HG03439 (cell line): ENCODE results near the gene POLD4.

Source experiments
- ATAC-seq: cut with Tn5 transposase; IDR thresholded peaks from one replicate; pipeline ENCODE4 v1.9.1; 2021; ENCODE audit warnings: mild to moderate bottlenecking, moderate library complexity; ENCODE audit not compliant: unreplicated experiment

POLD4 gene

GRCh38 chr11:67317888-67318555 is 35.3 kb downstream of the POLD4 start:
- no peak for ATAC-seq

DNA sequence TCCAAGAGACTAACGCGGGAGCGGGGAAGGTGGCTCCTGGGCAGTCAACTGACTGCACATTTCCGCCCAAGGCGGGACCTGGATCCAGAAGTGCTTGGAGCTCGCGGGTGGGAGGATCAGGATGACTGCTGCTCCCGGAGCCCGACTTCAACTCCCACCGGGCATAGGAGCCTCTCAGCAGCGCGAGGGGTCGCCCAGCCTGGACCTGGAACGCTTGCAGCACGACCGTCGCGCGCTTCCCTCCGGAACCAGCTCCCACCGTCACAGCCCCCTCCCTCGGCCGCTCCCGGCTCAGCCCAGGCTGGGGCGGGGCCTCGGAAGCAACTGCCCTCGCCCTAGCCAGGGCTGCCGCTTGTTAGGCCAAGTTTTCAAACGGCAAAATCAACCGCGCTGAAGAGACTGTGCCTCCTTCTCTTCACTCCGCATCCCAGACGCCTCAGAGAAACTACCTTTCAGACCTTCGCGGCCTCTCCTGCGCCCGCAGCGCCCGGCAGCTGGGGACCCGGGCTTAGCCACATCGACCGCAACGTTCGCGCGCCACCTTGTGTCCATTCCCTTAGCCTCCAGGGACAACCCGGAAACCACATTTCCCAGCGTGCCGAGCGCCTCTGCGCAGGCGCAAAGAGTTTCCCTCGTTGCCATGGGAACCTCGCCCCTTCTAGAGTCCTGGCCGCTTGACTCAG is 36.0 kb downstream of the POLD4 start:
- peak; percentile 84 for ATAC-seq

DNA sequence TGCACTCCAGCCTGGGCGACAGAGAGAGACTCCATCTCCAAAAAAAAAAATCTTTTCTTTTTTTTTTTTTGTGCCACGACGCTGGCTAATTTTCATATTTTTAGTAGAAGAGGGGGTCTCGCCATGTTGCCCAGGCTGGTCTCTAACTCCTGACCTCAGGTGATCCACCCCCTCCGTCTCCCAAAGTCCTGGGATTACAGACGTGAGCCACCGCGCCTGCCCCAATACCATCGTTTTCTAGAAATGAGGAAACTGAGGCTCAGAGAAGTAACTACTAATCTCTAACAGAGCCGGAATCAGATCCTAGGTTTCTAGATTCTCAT is 36.5 kb downstream of the POLD4 start:
- no peak for ATAC-seq

- ATAC-seq: no peak
Measured at GRCh38 chr11:67315325-67315909, 37.9 kb downstream of the POLD4 start.

- ATAC-seq: no peak
Measured at GRCh38 chr11:67314218-67314617, 39.1 kb downstream of the POLD4 start.

- ATAC-seq: no peak
Measured at GRCh38 chr11:67313125-67313890, 40.0 kb downstream of the POLD4 start.

DNA sequence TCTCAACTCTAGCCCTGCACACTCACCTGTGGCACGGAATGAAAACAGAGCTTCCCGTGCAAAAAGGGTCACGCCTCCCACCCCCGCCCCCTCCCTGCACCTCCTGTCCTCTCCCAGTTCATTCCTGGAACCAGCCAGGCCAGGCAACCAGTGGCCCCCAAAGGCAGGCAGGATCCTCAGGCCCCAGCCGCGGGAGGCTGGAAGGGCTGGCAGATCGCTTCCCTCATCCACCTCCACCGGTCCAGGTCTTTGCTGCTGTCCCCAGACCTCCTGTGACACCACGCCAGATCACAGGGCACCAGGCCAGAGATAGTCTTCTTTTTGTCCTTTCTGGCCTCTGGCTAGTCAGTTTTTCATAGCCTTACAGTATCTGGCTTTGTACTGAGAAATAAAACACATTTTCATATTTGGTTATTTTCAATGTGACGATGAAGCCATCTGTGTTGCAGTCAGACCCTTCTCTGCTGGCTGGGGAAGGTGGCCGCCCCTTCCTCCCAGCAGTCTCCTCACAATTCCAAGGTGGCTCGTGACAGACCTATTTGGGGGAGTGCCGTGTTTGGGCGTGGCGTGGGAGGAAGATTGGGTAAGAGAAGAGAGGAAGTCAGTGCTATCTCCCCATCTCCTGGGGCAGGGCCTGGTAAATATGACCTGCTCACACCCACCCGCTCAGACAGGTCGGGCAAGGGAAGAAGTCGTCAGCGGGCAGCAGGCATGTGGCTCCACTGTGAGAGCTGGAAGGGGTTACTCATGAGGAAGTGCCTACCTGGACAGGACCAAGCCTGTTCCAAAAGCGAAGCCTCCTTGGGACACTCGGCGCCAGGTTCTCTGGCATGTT is 40.9 kb downstream of the POLD4 start:
- ATAC-seq: no peak

GRCh38 chr11:67311556-67312082 is 41.7 kb downstream of the POLD4 start:
- ATAC-seq: no peak

DNA sequence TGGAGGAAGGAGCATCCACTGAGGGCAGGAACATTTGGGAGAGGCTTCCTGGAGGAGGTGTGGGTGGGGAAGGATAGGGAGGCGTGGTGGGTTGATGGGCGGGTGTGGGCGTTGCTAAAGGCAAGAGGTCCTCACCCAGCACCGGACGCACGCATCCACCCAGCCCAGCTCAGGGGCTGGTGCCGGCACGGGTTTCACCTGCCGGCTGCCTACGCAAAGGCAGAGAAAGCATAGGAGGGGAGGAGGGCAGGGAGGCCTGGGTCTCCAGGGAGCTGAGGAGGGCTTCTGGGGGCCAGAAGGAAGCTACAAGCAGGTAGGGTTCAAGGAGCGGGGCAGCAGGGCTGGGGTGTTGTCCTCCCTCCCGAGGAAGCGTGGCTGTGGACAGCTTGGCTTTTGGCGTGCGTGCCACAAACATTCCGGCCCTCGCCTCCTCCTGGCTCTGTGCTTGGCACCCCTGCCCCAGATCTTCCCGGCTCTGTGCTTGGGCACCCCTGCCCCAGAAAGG is 42.2 kb downstream of the POLD4 start:
- no peak for ATAC-seq

- no peak for ATAC-seq
Measured at GRCh38 chr11:67310246-67311050, 42.9 kb downstream of the POLD4 start.

GRCh38 chr11:67309661-67310061 is 43.7 kb downstream of the POLD4 start:
- ATAC-seq: no peak

DNA sequence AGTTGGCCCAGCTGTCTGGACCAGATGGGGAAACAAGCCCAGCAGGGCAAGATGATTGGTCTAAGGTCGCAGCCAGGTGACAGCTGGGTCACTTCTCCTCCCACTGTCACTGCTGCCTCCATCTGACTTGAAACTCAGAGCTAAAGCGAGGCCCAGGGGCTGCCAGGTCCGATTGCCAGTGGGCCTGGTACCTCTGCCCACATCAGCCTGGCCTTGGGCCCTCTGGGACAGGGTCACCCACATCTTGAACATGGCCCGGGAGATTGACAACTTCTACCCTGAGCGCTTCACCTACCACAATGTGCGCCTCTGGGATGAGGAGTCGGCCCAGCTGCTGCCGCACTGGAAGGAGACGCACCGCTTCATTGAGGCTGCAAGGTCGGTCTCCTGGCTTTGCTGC is 44.2 kb downstream of the POLD4 start:
- ATAC-seq: no peak

DNA sequence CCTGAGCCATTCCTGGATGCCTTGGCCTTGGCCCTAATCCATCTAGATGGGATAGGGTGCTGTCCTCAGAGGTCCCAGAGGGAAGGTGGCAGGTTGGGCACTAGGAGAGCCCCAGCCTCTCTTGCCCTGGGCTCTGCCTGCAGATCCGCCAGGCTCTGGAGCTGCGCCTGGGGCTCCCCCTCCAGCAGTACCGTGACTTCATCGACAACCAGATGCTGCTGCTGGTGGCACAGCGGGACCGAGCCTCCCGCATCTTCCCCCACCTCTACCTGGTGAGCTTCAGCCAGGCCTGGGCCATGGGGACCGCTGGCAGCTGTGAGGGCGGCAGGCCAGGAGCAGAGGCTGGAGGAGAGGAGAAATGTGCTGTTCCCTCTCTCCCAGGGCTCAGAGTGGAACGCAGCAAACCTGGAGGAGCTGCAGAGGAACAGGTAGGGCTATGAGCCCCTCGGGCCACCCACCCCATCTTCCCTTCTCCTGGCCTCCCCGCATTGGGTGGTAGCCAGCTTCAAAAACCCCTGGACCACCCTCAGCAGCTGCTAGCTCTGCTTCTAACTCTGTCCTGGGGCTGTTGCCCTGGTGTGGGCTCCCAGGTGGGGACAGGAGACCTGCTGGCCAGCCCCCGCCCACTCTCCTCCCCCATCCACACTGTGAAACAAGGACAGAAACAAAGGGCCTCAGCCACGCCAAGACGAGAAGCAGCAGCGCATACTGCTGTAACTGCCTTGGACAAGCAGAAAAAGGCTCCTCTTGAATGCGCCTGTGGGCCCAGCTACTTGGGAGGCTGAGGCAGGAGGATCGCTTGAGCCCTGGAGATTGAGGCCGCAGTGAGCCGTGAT is 45.1 kb downstream of the POLD4 start:
- no peak for ATAC-seq

GRCh38 chr11:67307545-67308001 is 45.8 kb downstream of the POLD4 start:
- ATAC-seq: no peak

GRCh38 chr11:67306769-67307544 is 46.4 kb downstream of the POLD4 start:
- no peak for ATAC-seq

- ATAC-seq: no peak
Measured at GRCh38 chr11:67304511-67305113, 48.7 kb downstream of the POLD4 start.

DNA sequence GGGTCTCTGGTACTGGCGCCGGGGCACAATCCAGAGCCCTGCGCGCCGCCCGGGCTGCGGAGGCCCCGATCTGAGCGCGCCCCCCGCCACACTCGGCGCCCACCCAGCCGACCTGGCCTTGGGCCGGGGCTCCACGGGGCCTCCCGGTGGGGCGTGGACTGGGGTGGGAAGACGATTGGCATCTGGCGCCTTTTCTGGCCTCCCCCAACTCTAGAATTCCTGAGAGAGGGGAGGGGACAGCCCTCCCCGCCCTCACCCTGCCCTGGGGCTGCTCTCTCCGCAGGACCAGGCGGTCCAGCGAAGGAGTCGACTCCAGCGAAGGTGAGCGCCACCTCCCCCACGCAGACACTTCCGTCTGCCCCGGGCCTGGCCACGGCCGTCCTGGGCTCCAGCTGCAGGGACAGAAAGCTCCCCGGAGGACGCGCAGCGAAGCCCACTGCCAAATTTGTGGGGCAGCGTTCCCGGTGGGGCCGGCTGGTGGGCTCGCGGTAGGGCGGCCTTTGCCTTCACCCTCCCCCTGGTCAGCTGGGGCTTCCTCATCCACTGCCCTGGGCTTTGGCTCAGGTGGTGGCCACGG is 49.4 kb downstream of the POLD4 start:
- no peak for ATAC-seq
